DMS153 treated with DMSO at 0.1 percent for 48 hours (cell line): ENCODE results near the gene SNRPD2.

Experiments
- DNase-seq: peaks from one replicate; lab custom pipeline; 2025; ENCODE audit not compliant: unreplicated experiment; lab: John Stamatoyannopoulos, UW

The SNRPD2 gene

GRCh38 chr19:45659096-45659729, 32.5 kb downstream of the SNRPD2 start:
- no peak for DNase-seq

DNA sequence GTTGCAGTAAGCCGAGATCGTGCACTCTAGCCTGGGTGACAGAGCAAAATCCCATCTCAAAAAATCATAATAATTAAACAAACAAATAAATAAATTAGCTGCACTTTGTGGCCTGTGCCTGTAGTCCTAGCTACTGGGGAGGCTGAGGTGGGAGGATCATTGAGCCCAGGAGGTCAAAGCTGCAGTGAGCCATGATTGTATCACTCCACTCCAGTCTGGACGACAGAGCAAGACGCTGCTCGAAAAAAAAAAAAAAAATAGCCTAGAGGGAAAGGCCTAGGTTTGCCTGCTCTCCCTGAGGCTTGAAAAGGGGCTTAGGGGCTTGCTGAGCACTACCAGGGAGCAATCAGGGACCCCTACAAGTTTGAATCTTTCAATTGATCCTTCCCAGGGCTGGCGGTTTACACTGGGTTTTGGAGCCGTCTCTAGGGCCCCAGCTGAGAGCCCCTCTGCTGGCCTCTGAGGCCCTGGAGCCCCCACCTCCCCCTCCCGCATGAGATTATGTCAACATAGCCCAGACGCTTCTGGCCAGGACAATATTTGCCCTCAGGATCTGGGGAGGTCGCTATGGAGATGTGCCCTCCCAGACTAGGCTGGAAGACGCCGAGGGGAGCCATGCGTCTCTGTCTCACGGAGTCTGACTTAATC, 34.1 kb downstream of the SNRPD2 start:
- no peak for DNase-seq

GRCh38 chr19:45655073-45655472, 36.7 kb downstream of the SNRPD2 start:
- no peak for DNase-seq

GRCh38 chr19:45653634-45654033, 38.1 kb downstream of the SNRPD2 start:
- DNase-seq = no peak

- DNase-seq = no peak
Measured at GRCh38 chr19:45650722-45651121, 41.0 kb downstream of the SNRPD2 start.

DNA sequence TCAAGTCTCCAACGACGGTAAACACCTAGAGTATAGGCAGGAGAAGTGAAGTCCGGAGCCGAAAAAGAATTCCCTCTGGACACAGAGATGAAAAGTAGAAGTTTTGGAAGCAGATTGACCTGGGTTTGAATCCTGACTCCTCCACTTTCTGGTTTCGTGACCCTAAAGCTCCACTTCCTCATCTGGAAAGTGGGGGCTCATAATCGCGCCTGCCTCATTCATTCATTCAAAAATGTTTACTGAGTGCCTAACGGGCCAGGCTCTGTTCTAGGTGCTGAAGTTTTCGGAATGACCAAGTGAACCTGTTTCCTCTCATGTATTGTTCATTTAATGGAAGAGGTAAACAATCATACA, 45.4 kb downstream of the SNRPD2 start:
- DNase-seq = no peak

- peak; percentile 71 for DNase-seq
Measured at GRCh38 chr19:45645631-45646344, 46.0 kb downstream of the SNRPD2 start.

- DNase-seq = no peak
Measured at GRCh38 chr19:45645068-45645630, 46.6 kb downstream of the SNRPD2 start.

DNA sequence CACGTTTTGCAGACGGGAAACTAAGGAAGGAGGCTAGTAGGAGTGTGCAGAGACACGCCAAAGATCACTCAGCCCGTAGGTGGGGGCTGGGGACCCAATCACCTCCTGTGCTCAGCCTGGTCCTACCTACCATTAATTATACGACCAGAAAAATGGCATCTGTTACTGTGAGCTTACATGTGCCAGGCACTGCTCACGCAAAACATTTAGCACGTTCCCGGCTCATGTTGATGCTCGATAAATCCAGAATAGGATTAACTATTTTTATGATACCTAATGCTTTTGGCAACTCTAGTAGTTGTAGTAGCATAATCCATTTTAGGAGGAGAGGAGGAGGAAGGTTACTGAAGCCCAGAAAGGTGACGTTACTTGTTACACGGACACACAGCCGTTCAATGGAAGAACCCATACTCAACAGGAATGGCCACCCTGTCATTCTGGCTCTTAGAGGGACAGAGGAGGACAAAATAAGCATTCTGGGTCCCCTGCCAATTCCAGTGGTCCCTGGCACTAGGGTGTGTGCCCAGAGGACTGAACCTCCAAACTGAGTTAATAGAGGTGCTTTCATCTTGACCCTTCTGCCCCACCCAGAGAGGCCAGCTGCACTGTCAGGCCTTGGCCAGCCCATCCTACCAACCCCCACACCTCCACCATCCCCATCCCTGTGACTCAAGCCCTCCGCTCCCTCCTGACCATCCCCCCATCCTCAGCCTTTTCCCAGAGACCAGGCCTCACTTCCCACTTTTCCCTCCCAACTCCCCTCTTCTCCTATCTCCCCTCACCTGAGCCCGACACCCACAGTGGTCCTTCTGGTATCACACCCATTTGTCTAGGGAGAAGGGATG, 47.6 kb downstream of the SNRPD2 start:
- DNase-seq = no peak

DNA sequence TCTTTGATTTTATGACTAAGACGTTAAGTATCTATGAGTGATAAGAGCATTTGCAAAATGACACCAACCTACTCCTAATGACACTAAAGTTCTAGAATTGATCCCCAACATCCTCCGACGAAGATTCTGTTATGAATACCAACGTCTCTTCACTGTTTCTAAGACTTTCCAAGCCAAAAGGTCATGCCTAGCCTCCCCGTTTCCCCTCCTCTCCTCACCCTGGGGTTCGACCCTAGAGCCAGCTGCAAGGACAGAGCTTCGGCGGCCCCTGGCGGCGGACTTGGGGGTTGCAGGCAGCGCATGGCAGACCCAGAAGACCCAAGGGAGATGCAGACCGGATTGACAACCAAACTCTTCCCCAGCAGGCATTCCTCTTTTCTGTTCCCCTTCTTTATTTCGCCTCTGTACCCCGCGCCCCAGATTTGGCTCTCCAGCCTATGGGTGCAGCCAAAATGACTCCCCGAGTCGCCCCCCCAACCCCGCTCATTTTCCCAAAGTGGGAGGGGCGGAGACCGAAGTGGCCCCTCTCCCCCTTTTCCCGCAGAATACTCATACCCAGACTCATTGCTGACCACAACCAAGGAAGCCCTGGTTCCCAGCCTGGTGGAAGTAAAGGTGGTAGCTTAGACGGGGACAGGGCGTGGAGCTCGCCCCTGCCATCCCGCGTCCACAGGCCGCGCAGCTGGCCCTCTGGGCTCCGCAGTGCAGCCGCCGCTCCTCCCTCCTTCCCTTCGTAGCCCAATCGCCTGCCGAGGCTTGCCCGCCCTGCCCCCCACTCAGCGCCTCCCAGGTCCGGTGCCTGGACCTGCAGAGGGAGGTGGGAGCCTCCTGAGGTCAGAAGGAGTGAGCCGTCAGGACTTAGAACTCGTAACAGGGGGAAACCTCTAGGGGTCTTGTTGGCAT, 48.5 kb downstream of the SNRPD2 start:
- DNase-seq = peak; percentile 59

DNA sequence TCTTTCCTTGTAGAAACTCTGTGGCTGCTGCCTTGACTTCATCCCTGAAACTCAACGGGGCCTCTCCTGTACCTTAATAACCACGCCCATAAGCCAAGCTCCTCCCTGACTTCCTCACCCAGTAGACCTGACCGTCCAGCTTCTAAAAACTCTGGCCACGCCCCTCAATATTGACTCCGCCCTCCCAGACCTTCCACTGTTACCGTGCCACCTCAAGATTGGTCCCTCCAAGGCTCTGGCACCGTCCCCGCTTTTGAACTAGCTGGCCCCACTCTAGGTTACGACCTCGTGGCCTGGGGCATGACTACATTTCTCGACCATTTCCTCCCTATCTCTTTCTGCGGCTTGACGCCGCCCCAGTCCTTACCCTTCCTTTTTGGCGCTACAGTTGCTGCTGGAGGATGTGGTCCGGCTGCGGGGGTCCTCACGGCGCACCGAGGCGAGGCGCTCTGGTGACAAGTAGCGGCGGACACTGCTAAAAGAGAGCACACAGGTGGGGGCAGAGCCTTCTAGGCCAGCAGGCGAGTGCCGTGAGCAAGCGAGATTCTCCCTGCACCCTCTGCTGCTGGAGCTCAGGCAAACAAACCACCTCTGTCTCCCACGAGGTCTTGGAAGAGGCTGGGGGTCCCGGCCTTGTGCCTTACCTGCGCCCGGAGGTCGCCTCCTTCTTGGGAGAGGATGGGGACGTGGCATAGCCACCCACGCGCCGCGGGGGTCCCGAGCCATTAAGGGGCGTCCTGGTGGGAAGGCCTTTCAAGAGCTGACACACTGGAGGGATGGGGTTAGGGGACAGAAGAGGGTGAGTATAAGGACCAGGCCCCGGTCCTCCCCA, 50.3 kb downstream of the SNRPD2 start:
- peak; percentile 88 for DNase-seq

- DNase-seq = no peak
Measured at GRCh38 chr19:45640849-45641273, 50.9 kb downstream of the SNRPD2 start.

DNA sequence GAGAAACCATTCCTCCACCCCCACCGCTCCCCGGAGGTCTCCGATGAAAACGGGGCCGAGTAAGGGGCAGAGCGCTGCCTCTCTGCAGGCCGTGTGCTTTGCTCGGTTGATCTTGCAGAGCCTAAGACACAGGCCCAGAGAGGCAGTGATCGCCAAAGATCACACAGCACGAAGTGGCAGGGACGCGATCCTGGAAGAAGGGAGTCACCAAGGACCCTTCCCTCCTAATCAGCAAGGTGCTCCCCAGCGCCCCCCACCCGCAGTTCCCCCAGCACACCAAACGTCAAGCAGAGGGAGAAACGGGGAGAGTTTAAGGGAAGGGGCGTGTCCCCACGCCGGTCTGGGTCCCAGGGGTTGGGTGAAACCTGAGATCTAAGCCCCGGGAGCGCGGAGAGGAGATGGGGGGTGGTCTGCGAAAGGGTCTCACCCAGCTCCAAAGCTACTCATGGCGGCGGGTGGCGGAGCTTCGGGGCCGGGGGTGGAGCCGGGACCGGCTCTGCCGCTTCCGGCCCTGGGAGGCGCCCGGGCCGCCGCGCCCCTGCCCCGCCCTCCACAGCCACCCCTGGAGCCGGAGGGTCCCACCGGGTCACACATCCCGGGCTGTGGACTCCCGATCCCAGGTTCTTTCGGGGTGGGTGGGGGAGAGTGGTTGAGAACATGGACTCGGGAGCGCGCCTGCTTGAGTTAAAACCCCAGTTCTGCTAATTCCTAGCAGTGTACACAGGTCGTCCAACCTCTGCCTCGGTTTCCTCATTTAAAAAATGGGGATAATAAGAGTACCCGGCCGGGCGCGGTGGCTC, 52.6 kb downstream of the SNRPD2 start, which contains the start of gene EML2:
EML2 (minus strand) TSS at position 468 of the 800 bp plus-strand sequence; CDS start at position 447, 21 bp downstream.
- DNase-seq = no peak

DNA sequence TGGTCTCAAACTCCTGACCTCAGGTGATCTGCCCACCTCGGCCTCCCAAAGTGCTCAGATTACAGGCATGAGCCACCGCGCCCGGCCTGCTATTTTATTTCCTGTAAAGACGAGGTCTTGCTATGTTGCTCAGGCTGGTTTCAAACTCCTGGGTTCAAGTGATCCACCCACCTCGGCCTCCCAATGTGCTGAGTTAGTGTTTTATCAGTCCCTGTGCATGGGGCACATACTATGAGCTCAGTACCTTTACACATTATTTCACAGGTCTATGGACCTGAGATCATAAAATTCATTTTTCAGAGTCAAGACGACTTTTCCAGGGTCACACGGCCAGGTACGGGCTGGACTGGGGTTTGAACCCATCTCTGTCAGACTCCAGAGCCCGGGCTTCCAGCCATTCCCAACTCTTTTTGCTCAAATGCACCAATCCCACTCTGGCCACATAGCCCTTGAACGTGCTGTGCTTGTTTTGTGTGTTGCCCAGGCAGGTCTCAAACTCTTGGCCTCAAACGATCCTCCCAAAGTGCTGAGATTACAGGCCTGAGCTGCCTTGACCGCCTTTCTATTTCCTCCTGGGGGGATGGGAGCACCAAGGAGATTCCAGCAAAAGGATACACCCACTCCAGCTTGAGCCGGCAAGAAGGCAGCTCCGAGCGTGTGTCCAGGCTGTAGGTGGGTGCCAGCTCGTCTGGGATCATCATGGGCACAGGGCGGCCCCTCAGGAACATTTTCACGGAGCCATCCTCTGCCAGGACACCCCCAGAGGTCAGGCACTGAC, 53.7 kb downstream of the SNRPD2 start:
- no peak for DNase-seq
